Measurements from ENCODE around the gene LINC01488.

LINC01488 gene

DNA sequence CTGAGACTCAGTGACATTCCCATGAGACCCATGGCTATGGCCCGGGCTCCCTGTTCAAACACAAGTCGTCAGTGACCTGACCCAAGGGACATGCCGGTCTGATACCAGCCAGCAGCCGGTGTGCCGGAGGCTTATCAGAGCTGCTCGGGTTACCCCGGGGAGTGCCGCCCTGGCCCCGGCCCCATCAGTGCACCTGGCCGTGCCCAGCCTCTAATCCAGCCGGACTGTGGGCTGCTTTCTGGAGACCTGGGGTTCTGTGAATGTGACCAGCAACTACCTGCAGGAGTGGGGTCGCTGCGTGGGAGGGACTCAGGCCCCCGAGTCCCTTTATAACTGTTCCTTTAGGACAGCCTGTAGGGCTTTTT lies 52.7 kb downstream of the LINC01488 start:
- DNase-seq = no peak

GRCh38 chr11:69535908-69536307 lies 54.4 kb downstream of the LINC01488 start:
- DNase-seq = no peak

- DNase-seq = no peak
These were observed 54.9 kb downstream of the LINC01488 start for GRCh38 chr11:69536406-69536805.

- DNase-seq = no peak
These were observed 55.7 kb downstream of the LINC01488 start for GRCh38 chr11:69537126-69537525.

DNA sequence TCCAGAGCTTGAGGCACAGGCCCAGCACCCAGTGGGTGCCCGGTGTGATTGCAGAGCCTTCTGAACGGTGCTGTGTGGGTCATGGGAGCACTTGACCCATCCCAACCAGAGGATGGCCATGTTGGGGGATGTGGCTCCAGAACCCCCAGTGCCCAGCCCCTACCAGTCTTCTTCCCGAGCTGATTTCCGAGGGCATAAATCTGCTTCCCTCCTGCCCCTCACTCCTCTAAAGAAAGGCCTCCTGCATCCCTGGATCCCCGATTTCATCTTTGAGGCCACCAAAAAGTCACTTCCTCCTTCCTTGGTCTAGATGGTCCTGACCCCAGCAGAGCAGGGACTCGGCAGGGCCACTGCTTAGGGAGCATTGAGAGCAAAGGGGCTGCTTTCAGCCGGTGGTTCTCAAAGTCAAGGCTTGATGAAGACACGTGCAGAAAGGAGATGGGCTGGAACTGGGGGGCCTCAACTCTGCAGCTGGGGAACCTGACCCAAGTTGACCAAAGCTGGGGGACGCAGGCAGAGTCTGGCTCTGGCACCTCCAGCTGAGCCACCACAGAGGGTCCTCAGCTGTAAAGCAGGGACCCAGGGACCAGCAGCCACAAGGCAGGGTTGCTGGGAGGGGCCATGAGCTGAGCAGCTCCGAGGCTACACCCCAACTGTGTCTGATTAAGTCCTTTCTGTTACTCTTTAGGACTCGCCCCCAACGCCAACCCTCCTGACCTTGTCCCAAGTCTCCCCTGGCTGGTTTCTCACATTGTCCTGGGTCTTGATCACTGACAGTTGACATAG lies 56.6 kb downstream of the LINC01488 start:
- DNase-seq = no peak

GRCh38 chr11:69538854-69539253 lies 57.4 kb downstream of the LINC01488 start:
- DNase-seq = no peak

GRCh38 chr11:69539416-69540117 lies 58.1 kb downstream of the LINC01488 start:
- no peak for DNase-seq

- no peak for DNase-seq
These were observed 58.9 kb downstream of the LINC01488 start for GRCh38 chr11:69540118-69541000.

GRCh38 chr11:69541001-69541285 lies 59.5 kb downstream of the LINC01488 start:
- DNase-seq = no peak

- no peak for DNase-seq
These were observed 60.2 kb downstream of the LINC01488 start for GRCh38 chr11:69541501-69542313.

DNA sequence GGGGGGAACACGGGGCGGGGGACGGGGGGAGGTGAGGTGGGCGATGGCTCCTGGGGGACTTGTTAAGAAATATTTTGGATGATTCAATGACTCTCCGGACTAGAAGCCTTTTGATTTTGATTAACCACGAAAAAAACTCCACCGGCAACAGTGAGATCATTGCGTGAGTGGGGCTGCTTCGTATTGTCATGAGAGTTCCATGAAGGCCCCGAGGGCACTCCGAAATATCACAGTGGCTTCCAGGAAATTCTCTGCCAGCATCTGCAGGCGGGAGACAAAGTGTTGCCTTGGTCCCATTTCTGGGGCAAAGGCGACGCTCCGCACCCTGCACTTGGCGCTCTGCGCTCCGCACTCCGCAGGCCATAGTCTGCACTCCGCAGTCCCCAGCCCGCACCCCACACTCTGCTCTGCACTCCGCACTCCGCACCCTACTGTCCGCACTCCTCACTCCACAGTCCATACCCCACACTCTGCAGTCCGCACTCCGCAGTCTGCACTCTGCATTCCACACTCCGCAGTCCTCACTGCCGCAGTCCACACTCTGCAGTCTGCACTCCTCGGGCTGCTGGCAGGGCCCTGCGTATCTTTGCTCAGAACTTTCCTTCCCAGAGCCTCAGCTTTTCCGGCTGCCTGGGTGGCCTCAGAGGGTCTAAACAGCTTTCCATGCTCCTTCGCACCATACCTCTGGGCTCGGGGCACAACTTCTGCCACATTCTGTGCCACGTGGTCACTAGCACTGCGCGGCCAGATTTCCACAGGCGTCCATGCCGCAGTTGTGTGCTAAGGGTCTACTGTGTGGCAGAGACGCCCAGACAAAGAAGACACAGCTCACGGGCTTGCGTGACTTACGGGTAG lies 61.1 kb downstream of the LINC01488 start:
- no peak for DNase-seq
